SK-N-SH treated with all-trans-retinoic acid at 6 μM for 48 hours (cell line): ENCODE results near the gene JPT2.

Experiments
- ATAC-seq: fragments of 200-7000 bp; cut with Tn5 transposase; 3 replicates; pipeline ENCODE4 v1.9.1; 2020; ENCODE audit warnings: mild to moderate bottlenecking, moderate library complexity
- ARNTL ChIP-seq: fragments of 450-650 bp; formaldehyde crosslinking; IDR thresholded peaks from 2 replicates; pipeline ENCODE4 v1.5.0; 2020; ENCODE audit warnings: low read depth, mild to moderate bottlenecking, moderate library complexity, borderline replicate concordance
- BACH2 ChIP-seq: fragments of 250-450 bp; sonication (Bioruptor Pico); IDR thresholded peaks from 2 replicates; pipeline ENCODE4 v1.9.0; 2021; ENCODE audit warnings: mild to moderate bottlenecking, borderline replicate concordance
- CSDC2 ChIP-seq: fragments of 250-450 bp; sonication (Bioruptor Pico); IDR thresholded peaks from 2 replicates; pipeline ENCODE4 v1.5.0; 2020; ENCODE audit warnings: mild to moderate bottlenecking, moderate library complexity
- ESRRG ChIP-seq: fragments of 250-450 bp; sonication (Bioruptor Pico); IDR thresholded peaks from 2 replicates; pipeline ENCODE4 v1.6.1; 2021; ENCODE audit warnings: mild to moderate bottlenecking
- GLIS3 ChIP-seq: fragments of 250-450 bp; sonication (Bioruptor Pico); IDR thresholded peaks from 2 replicates; pipeline ENCODE4 v1.5.0; 2020; ENCODE audit warnings: mild to moderate bottlenecking, moderate library complexity
- ISL1 ChIP-seq: fragments of 250-450 bp; sonication (Bioruptor Pico); IDR thresholded peaks from 2 replicates; pipeline ENCODE4 v2.1.2; 2022; ENCODE audit warnings: mild to moderate bottlenecking, moderate library complexity
- OSR1 ChIP-seq: fragments of 250-450 bp; sonication (Bioruptor Pico); IDR thresholded peaks from 2 replicates; pipeline ENCODE4 v1.8.0; 2022; ENCODE audit warnings: moderate library complexity, mild to moderate bottlenecking, inconsistent platforms
- SNAI2 ChIP-seq: fragments of 250-450 bp; sonication (Bioruptor Pico); IDR thresholded peaks from 2 replicates; pipeline ENCODE4 v1.5.0; 2020; ENCODE audit warnings: mild to moderate bottlenecking, moderate library complexity
- TCF4 ChIP-seq: fragments of 250-450 bp; sonication (Bioruptor Pico); IDR thresholded peaks from 2 replicates; pipeline ENCODE4 v1.8.0; 2021; ENCODE audit warnings: mild to moderate bottlenecking, moderate library complexity, borderline replicate concordance
- TOX ChIP-seq: fragments of 250-450 bp; sonication (Bioruptor Pico); IDR thresholded peaks from 2 replicates; pipeline ENCODE4 v1.8.0; 2021; ENCODE audit warnings: mild to moderate bottlenecking, moderate library complexity, borderline replicate concordance
- ZC3H10 ChIP-seq: fragments of 250-450 bp; sonication (Bioruptor Pico); IDR thresholded peaks from 2 replicates; pipeline ENCODE4 v1.5.1; 2021; ENCODE audit warnings: mild to moderate bottlenecking, moderate library complexity
- ZFP3 ChIP-seq: fragments of 250-450 bp; sonication (Bioruptor Pico); IDR thresholded peaks from 2 replicates; pipeline ENCODE4 v1.5.0; 2020; ENCODE audit warnings: mild to moderate bottlenecking, moderate library complexity
- ZFP30 ChIP-seq: fragments of 450-650 bp; formaldehyde crosslinking; IDR thresholded peaks from 2 replicates; pipeline ENCODE4 v1.5.0; 2022; ENCODE audit warnings: mild to moderate bottlenecking, moderate library complexity
- ZNF565 ChIP-seq: fragments of 450-650 bp; formaldehyde crosslinking; conservative IDR thresholded peaks from 2 replicates; pipeline ENCODE4 v1.5.0; 2020; ENCODE audit warnings: low read depth, mild to moderate bottlenecking, moderate library complexity
- ZNF70 ChIP-seq: fragments of 450-650 bp; formaldehyde crosslinking; IDR thresholded peaks from 2 replicates; pipeline ENCODE4 v1.5.0; 2020; ENCODE audit warnings: mild to moderate bottlenecking, moderate library complexity
- ZNF8 ChIP-seq: fragments of 450-650 bp; formaldehyde crosslinking; IDR thresholded peaks from 2 replicates; pipeline ENCODE4 v1.5.0; 2020; ENCODE audit warnings: mild to moderate bottlenecking, moderate library complexity
- TF ChIP-seq, protein P1 (sequence below): fragments of 250-450 bp; sonication (Bioruptor Pico); IDR thresholded peaks from 2 replicates; pipeline ENCODE4 v1.8.0; 2020; ENCODE audit warnings: mild to moderate bottlenecking, moderate library complexity, borderline replicate concordance
- TF ChIP-seq, protein P2 (sequence below): fragments of 250-450 bp; sonication (Bioruptor Pico); IDR thresholded peaks from 2 replicates; pipeline ENCODE4 v1.5.1; 2020; ENCODE audit warnings: low read depth, mild to moderate bottlenecking, moderate library complexity
- TF ChIP-seq, protein P3 (sequence below): fragments of 250-450 bp; sonication (Bioruptor Pico); IDR thresholded peaks from 2 replicates; pipeline ENCODE4 v1.5.0; 2020; ENCODE audit warnings: mild to moderate bottlenecking, moderate library complexity
- TF ChIP-seq, protein P4 (sequence below): fragments of 250-450 bp; sonication (Bioruptor Pico); IDR thresholded peaks from 2 replicates; pipeline ENCODE4 v1.5.1; 2021; ENCODE audit warnings: mild to moderate bottlenecking, moderate library complexity

Gene JPT2

DNA sequence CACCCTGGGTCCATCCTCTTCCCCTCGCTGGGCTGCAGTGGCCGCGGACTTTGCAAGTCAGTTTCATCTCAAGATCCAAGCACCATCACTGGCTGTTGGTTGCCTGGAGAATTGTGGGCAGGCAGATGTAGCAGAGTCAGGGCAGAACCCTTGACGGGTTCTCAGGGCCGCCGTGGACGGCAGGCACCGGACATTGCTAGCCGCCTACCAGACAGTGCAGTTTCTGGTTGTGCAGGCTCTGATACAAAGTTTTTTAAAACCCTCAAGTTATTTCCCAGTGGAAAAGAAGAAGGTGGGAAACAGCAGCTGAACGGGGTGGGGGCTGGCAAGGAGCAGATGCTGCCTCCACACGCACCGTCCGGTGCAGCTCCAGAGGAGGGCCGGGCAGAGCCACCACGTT, 31.3 kb downstream of the JPT2 start:
- no peak for ATAC-seq
- TF ChIP-seq TCF4 (CRISPR knock-in tag) (no peak), OSR1 (no peak), TOX (no peak)
- TF ChIP-seq, protein P1, sequence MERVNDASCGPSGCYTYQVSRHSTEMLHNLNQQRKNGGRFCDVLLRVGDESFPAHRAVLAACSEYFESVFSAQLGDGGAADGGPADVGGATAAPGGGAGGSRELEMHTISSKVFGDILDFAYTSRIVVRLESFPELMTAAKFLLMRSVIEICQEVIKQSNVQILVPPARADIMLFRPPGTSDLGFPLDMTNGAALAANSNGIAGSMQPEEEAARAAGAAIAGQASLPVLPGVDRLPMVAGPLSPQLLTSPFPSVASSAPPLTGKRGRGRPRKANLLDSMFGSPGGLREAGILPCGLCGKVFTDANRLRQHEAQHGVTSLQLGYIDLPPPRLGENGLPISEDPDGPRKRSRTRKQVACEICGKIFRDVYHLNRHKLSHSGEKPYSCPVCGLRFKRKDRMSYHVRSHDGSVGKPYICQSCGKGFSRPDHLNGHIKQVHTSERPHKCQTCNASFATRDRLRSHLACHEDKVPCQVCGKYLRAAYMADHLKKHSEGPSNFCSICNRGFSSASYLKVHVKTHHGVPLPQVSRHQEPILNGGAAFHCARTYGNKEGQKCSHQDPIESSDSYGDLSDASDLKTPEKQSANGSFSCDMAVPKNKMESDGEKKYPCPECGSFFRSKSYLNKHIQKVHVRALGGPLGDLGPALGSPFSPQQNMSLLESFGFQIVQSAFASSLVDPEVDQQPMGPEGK (CRISPR knock-in tag) = no peak
- TF ChIP-seq, all 23 proteins: peak for 0

DNA sequence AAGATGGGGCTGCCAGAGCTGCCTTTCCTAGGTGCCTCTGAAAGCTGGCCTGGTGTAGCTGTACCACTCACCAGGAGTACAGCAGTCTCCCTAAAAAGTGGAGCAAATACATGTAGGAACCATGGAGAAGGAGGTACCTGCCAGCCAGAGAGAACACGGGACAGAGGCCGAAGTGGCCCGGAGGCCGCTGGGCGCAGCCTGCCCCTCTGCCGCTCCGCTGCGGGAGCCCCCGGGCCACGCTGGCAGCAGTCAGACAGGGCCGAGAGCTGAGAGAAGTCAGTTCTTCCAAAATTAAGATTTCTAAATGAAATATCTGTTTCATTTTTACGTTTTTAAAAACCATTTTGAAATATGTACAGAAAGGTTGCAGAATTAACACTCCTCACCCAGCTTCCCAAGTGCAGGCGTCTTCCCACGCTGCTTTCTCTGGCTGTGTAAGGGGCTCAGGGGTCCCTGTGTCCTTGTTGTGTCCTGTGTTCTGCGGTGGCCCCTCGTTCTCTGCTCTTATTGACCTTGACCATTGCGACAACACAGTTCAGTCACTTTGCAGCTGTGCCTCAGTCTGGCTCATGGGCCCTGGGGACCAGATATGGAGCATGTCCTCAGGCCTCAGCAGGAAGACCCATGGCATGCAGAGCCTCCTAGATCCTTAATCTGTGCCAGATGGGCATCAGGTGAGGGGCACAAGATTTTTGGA, 32.9 kb downstream of the JPT2 start:
- TF ChIP-seq, protein P2, sequence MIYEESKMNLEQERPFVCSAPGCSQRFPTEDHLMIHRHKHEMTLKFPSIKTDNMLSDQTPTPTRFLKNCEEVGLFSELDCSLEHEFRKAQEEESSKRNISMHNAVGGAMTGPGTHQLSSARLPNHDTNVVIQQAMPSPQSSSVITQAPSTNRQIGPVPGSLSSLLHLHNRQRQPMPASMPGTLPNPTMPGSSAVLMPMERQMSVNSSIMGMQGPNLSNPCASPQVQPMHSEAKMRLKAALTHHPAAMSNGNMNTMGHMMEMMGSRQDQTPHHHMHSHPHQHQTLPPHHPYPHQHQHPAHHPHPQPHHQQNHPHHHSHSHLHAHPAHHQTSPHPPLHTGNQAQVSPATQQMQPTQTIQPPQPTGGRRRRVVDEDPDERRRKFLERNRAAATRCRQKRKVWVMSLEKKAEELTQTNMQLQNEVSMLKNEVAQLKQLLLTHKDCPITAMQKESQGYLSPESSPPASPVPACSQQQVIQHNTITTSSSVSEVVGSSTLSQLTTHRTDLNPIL = no peak
- TF ChIP-seq ZFP3 (no peak), ESRRG (CRISPR knock-in tag) (no peak), BACH2 (CRISPR knock-in tag) (no peak), TOX (no peak), ZNF70 (no peak), ZFP30 (CRISPR knock-in tag) (no peak)
- TF ChIP-seq, protein P3, sequence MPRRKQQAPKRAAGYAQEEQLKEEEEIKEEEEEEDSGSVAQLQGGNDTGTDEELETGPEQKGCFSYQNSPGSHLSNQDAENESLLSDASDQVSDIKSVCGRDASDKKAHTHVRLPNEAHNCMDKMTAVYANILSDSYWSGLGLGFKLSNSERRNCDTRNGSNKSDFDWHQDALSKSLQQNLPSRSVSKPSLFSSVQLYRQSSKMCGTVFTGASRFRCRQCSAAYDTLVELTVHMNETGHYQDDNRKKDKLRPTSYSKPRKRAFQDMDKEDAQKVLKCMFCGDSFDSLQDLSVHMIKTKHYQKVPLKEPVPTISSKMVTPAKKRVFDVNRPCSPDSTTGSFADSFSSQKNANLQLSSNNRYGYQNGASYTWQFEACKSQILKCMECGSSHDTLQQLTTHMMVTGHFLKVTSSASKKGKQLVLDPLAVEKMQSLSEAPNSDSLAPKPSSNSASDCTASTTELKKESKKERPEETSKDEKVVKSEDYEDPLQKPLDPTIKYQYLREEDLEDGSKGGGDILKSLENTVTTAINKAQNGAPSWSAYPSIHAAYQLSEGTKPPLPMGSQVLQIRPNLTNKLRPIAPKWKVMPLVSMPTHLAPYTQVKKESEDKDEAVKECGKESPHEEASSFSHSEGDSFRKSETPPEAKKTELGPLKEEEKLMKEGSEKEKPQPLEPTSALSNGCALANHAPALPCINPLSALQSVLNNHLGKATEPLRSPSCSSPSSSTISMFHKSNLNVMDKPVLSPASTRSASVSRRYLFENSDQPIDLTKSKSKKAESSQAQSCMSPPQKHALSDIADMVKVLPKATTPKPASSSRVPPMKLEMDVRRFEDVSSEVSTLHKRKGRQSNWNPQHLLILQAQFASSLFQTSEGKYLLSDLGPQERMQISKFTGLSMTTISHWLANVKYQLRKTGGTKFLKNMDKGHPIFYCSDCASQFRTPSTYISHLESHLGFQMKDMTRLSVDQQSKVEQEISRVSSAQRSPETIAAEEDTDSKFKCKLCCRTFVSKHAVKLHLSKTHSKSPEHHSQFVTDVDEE (CRISPR knock-in tag) = no peak
- TF ChIP-seq, protein P4, sequence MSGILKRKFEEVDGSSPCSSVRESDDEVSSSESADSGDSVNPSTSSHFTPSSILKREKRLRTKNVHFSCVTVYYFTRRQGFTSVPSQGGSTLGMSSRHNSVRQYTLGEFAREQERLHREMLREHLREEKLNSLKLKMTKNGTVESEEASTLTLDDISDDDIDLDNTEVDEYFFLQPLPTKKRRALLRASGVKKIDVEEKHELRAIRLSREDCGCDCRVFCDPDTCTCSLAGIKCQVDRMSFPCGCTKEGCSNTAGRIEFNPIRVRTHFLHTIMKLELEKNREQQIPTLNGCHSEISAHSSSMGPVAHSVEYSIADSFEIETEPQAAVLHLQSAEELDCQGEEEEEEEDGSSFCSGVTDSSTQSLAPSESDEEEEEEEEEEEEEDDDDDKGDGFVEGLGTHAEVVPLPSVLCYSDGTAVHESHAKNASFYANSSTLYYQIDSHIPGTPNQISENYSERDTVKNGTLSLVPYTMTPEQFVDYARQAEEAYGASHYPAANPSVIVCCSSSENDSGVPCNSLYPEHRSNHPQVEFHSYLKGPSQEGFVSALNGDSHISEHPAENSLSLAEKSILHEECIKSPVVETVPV (CRISPR knock-in tag) = no peak
- ATAC-seq = no peak

DNA sequence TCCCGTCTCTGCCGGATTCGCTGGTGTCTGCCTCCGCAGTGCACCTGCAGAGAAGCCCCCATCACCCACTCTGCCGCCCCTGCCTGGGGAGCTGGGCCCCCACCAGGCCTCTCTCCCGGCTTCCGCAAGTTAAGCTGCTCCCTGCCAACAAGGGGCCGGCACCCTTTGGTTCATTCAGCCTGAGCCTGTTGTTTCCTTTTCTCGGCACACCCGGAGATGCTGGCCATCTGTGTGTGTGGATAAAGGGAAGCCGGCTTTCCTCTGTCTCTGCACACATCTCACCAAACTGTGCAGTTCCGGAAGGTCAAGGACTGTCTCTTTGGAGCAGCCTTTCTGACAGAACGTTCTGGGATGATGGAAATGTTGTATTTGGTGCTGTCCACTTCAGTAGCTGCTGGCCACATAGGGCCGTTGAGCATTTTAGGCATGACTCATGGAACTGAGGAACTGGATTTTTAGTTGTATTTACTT, 34.7 kb downstream of the JPT2 start:
- no peak for ATAC-seq
- TF ChIP-seq, protein P4 (CRISPR knock-in tag) = no peak
- no peak for TF ChIP-seq CSDC2 (CRISPR knock-in tag)
- TF ChIP-seq, protein P1 (CRISPR knock-in tag) = no peak
- TF ChIP-seq OSR1 = no peak
- TF ChIP-seq ISL1 (CRISPR knock-in tag) = no peak
- TF ChIP-seq, protein P2 = no peak
- TF ChIP-seq ZFP30 (CRISPR knock-in tag) = no peak
- no peak for TF ChIP-seq SNAI2 (CRISPR knock-in tag)
- no peak for TF ChIP-seq ARNTL
- no peak for TF ChIP-seq ZNF70
- no peak for TF ChIP-seq ZFP3
- TF ChIP-seq TOX = no peak
- no peak for TF ChIP-seq GLIS3 (CRISPR knock-in tag)
- no peak for TF ChIP-seq TCF4 (CRISPR knock-in tag)
- TF ChIP-seq ZNF8 = no peak
- no peak for TF ChIP-seq ZC3H10 (CRISPR knock-in tag)
- no peak for TF ChIP-seq ZNF565 (CRISPR knock-in tag)
